ENCODE results near the gene P4HA2.

The P4HA2 gene

DNA sequence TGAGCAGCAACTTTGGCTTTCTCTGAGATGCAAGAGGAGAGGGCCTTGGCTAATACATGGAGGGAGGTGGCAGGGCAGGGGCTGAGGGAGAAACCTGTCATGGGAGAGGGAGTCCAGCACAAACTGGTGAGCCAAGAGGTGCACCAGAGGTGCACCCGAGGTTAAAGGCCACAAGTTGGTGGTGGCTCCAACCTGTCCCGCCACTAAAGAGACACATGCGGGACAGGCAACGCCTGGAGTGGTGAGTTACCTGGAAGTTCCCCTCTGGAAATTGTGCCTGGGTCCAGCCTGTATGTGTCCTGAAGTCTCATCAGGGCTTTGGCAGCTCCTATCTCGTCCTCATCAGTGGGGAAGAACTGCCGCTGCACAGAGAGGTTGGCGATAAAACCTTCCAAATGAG, 14.0 kb downstream of the P4HA2 start:
- Histone ChIP-seq H3K4me2 (ENCODE audit: low read depth, low read length) (no peak overlapping the region), H3K27me3 (replicated peaks; ENCODE audit: insufficient read depth, low read length) (no peaks in the 10 kb centered on the region), H3F3A (ENCODE audit: insufficient read depth, low read length) (peaks cover 11% of the 10 kb centered on the region; the same call in 1 of the 2 replicates), H3K9me3 (replicated peaks; ENCODE audit: insufficient read depth, low read length) (no peaks in the 10 kb centered on the region), H2AFZ (ENCODE audit: low read length) (no peak overlapping the region), H3K27ac (ENCODE audit: low read length) (no peak overlapping the region), H3K4me1 (ENCODE audit: low read length) (peaks cover 13% of the 10 kb centered on the region), H4K20me1 (ENCODE audit: insufficient read depth, low read length) (no peaks in the 10 kb centered on the region), H3K79me2 (ENCODE audit: low read length) (no peaks in the 10 kb centered on the region), H3K9me2 (replicated peaks; ENCODE audit: insufficient read depth, low read length) (no peaks in the 10 kb centered on the region), H3K9ac (ENCODE audit: low read length) (no peak overlapping the region), H3K4me3 (ENCODE audit: low read length) (no peak overlapping the region), H3K36me3 (replicated peaks; ENCODE audit: insufficient read depth, low read length) (no peaks in the 10 kb centered on the region)
- TF ChIP-seq EZH2 (optimal IDR thresholded peaks at IDR 0.05; ENCODE audit: low read depth, low read length) (no peak), EZH2phosphoT487 (IDR thresholded peaks at IDR 0.05; ENCODE audit: low read length) (no peak), CTCF (IDR thresholded peaks at IDR 0.05; ENCODE audit: low read length) (no peak)
- no peak for DNase-seq

GRCh38 chr5:132211787-132212186, 15.9 kb downstream of the P4HA2 start:
- H4K20me1 ChIP-seq (ENCODE audit: insufficient read depth, low read length) = no peaks in the 10 kb centered on the region
- H3K4me1 ChIP-seq (ENCODE audit: low read length) = peaks cover 16% of the 10 kb centered on the region
- H3K9me3 ChIP-seq (replicated peaks; ENCODE audit: insufficient read depth, low read length) = no peaks in the 10 kb centered on the region
- H3F3A ChIP-seq (ENCODE audit: insufficient read depth, low read length) = peaks cover 12% of the 10 kb centered on the region; the same call in 1 of the 2 replicates
- no peak overlapping the region for H2AFZ ChIP-seq (ENCODE audit: low read length)
- H3K27ac ChIP-seq (ENCODE audit: low read length) = no peak overlapping the region
- DNase-seq = no peak
- H3K36me3 ChIP-seq (replicated peaks; ENCODE audit: insufficient read depth, low read length) = no peaks in the 10 kb centered on the region
- H3K4me2 ChIP-seq (ENCODE audit: low read depth, low read length) = no peak overlapping the region
- H3K27me3 ChIP-seq (replicated peaks; ENCODE audit: insufficient read depth, low read length) = no peaks in the 10 kb centered on the region
- no peaks in the 10 kb centered on the region for H3K79me2 ChIP-seq (ENCODE audit: low read length)
- TF ChIP-seq EZH2 (optimal IDR thresholded peaks at IDR 0.05; ENCODE audit: low read depth, low read length) = no peak
- TF ChIP-seq EZH2phosphoT487 (IDR thresholded peaks at IDR 0.05; ENCODE audit: low read length) = no peak
- no peak overlapping the region for H3K4me3 ChIP-seq (ENCODE audit: low read length)
- no peak overlapping the region for H3K9ac ChIP-seq (ENCODE audit: low read length)
- no peaks in the 10 kb centered on the region for H3K9me2 ChIP-seq (replicated peaks; ENCODE audit: insufficient read depth, low read length)

DNA sequence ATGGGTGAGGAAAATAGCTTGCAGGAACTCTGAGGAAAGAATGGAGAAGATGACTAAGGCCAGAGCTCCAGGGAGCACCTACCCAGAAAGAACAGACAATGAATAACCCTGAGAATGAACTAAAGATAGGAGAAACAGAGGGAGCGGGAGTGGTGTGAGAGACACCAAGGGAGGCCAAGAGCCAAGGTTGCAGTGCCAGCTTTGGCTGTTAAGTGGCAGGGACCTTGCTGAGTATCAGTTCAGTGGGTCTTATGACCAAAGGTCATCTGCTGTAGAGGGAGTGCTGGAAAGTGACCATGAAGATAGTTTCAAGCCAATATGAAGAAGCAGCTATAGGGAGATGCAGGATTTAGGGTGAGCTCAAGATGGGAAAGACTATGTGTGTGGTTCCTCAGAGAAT, 16.7 kb downstream of the P4HA2 start:
- no peaks in the 10 kb centered on the region for H3K9me2 ChIP-seq (replicated peaks; ENCODE audit: insufficient read depth, low read length)
- H3K36me3 ChIP-seq (replicated peaks; ENCODE audit: insufficient read depth, low read length) = no peaks in the 10 kb centered on the region
- no peaks in the 10 kb centered on the region for H3K9me3 ChIP-seq (replicated peaks; ENCODE audit: insufficient read depth, low read length)
- no peak for TF ChIP-seq EZH2phosphoT487 (IDR thresholded peaks at IDR 0.05; ENCODE audit: low read length)
- no peak for TF ChIP-seq CTCF (IDR thresholded peaks at IDR 0.05; ENCODE audit: low read length)
- TF ChIP-seq EZH2 (optimal IDR thresholded peaks at IDR 0.05; ENCODE audit: low read depth, low read length) = no peak
- no peak overlapping the region for H3K27ac ChIP-seq (ENCODE audit: low read length)
- H3F3A ChIP-seq (ENCODE audit: insufficient read depth, low read length) = peaks cover 12% of the 10 kb centered on the region; the same call in 1 of the 2 replicates
- H3K4me3 ChIP-seq (ENCODE audit: low read length) = no peak overlapping the region
- no peaks in the 10 kb centered on the region for H3K27me3 ChIP-seq (replicated peaks; ENCODE audit: insufficient read depth, low read length)
- no peaks in the 10 kb centered on the region for H4K20me1 ChIP-seq (ENCODE audit: insufficient read depth, low read length)
- H3K4me1 ChIP-seq (ENCODE audit: low read length) = peaks cover 16% of the 10 kb centered on the region
- H3K79me2 ChIP-seq (ENCODE audit: low read length) = no peaks in the 10 kb centered on the region
- no peak for DNase-seq
- H3K9ac ChIP-seq (ENCODE audit: low read length) = no peak overlapping the region
- H2AFZ ChIP-seq (ENCODE audit: low read length) = no peak overlapping the region
- H3K4me2 ChIP-seq (ENCODE audit: low read depth, low read length) = no peak overlapping the region

DNA sequence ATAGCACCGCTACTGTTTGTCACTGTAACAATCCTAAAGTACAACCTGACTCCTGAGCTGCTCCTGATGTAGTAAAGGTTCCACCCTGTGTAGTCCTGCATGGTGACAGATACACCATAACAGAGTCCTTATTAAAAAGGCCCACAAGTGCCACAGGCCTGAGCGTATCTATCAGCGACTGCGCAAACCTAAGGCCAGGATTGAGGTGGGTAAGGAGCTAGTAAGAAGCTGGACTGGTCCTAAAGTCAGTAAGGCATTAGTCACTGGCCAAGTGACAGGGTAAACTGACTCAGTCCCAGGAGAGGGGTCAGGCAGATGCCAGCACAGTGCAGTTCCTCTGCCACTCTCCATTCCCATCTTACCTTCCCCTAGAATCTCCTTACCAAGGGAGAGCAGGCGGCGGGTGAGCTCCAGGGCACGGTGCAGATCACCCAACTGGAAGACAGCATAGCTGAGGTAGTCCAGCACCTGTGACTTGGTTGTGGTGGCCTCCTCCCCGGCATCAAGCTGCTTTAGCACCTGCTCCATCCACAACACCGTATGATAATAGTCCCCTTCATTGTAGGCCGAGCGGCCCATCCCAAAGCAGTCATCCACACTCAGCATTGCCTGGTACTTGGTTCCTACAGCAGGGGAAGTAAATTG, 17.6 kb downstream of the P4HA2 start:
- no peak for DNase-seq
- Histone ChIP-seq H3K4me3 (ENCODE audit: low read length) (no peak overlapping the region), H3K79me2 (ENCODE audit: low read length) (no peaks in the 10 kb centered on the region), H3K4me2 (ENCODE audit: low read depth, low read length) (no peak overlapping the region), H3K9me2 (replicated peaks; ENCODE audit: insufficient read depth, low read length) (no peaks in the 10 kb centered on the region), H3K4me1 (ENCODE audit: low read length) (peaks cover 16% of the 10 kb centered on the region), H3F3A (ENCODE audit: insufficient read depth, low read length) (peaks cover 12% of the 10 kb centered on the region; the same call in 1 of the 2 replicates), H4K20me1 (ENCODE audit: insufficient read depth, low read length) (no peaks in the 10 kb centered on the region), H3K27me3 (replicated peaks; ENCODE audit: insufficient read depth, low read length) (no peaks in the 10 kb centered on the region), H3K36me3 (replicated peaks; ENCODE audit: insufficient read depth, low read length) (no peaks in the 10 kb centered on the region), H2AFZ (ENCODE audit: low read length) (no peak overlapping the region), H3K9ac (ENCODE audit: low read length) (no peak overlapping the region), H3K9me3 (replicated peaks; ENCODE audit: insufficient read depth, low read length) (no peaks in the 10 kb centered on the region), H3K27ac (ENCODE audit: low read length) (peak overlapping the region; percentile 58; the same call in 1 of the 2 replicates)
- TF ChIP-seq EZH2 (optimal IDR thresholded peaks at IDR 0.05; ENCODE audit: low read depth, low read length) = no peak
- TF ChIP-seq EZH2phosphoT487 (IDR thresholded peaks at IDR 0.05; ENCODE audit: low read length) = no peak
- no peak for TF ChIP-seq CTCF (IDR thresholded peaks at IDR 0.05; ENCODE audit: low read length)

All from MM.1S (cell line).